ENCODE measurements around the gene BNC2.

DNA sequence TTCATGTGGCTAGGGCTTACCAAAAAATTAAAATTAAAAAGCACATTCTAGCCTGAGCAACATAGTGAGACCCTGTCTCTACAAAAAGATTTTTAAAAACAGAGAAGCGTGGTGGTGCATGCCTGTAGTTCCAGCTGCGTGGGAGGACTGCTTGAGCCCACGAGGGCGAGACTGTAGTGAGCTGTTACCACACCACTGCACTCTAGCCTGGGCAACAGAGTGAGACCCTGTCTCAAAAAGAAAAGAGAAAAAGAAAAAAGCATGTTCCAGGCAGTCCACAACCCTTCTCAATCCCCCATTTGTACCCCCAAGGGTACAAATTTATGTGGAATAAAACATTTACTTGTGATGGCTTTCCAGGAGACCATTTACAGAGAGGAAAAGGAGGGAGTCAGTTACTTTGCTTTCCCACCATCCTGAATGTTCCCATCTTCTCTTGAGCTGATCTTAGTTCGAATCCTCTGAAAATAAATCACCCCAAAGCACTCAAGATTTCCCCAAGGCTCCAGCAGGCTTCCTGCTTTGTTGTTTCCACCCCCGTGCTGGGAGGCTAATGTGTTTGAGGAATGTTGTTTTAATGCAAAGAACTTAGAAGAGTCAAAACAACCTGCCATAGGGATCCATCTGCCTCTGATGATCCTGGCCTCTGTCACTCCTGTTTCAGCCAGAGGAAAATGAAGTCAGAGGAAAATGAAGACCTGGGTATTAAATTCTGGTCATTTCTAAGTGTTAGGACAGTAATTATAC, 384.7 kb downstream of the BNC2 start:
- TF ChIP-seq, protein P1, sequence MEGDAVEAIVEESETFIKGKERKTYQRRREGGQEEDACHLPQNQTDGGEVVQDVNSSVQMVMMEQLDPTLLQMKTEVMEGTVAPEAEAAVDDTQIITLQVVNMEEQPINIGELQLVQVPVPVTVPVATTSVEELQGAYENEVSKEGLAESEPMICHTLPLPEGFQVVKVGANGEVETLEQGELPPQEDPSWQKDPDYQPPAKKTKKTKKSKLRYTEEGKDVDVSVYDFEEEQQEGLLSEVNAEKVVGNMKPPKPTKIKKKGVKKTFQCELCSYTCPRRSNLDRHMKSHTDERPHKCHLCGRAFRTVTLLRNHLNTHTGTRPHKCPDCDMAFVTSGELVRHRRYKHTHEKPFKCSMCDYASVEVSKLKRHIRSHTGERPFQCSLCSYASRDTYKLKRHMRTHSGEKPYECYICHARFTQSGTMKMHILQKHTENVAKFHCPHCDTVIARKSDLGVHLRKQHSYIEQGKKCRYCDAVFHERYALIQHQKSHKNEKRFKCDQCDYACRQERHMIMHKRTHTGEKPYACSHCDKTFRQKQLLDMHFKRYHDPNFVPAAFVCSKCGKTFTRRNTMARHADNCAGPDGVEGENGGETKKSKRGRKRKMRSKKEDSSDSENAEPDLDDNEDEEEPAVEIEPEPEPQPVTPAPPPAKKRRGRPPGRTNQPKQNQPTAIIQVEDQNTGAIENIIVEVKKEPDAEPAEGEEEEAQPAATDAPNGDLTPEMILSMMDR (IDR thresholded peaks at IDR 0.05; ENCODE audit: insufficient read depth, low read depth, low read length): no peak
- TF ChIP-seq EZH2 (IDR thresholded peaks at IDR 0.05; ENCODE audit: insufficient read depth, low read length): no peak

Measured in astrocyte (in vitro differentiated cells and primary cell).